ENCODE data around the gene PIGC.

PIGC gene

GRCh38 chr1:172397221-172397620 lies 46.6 kb downstream of the PIGC start:
- DNase-seq: peak; percentile 57

GRCh38 chr1:172395576-172395975 lies 48.3 kb downstream of the PIGC start:
- DNase-seq: no peak

- DNase-seq: peak; percentile 35
These were observed 49.1 kb downstream of the PIGC start for GRCh38 chr1:172394811-172395210.

GRCh38 chr1:172394141-172394751 lies 49.6 kb downstream of the PIGC start:
- no peak for DNase-seq

GRCh38 chr1:172393354-172393753 lies 50.5 kb downstream of the PIGC start:
- no peak for DNase-seq

- DNase-seq: peak; percentile 34
These were observed 51.9 kb downstream of the PIGC start for GRCh38 chr1:172391976-172392375.
